HL-60 (cell line): ENCODE data around the gene ERCC2.

Experiments used
- DNase-seq, 2 experiments: peaks; one replicate each; pipeline ENCODE4 v3.0.0-alpha.2; 2010 to 2020; ENCODE audit warnings: low read depth in 1 of 2, low spot score in 1 of 2
- H3K27ac ChIP-seq: fragments of 250-450 bp; sonication (Bioruptor Pico); replicated peaks from 2 replicates; pipeline ENCODE4 v1.5.1; 2020; ENCODE audit warnings: mild to moderate bottlenecking, moderate library complexity
- H3K27me3 ChIP-seq: fragments of 250-450 bp; sonication (Bioruptor Pico); 2 replicates; pipeline ENCODE4 v1.5.1; 2021; ENCODE audit warnings: mild to moderate bottlenecking, moderate library complexity; ENCODE audit not compliant: insufficient read depth, poor library complexity, severe bottlenecking
- H3K4me3 ChIP-seq: replicated peaks from 2 replicates; pipeline ENCODE4 v1.5.1; 2011; ENCODE audit warnings: mild to moderate bottlenecking, control low read depth, low read length; ENCODE audit not compliant: insufficient read depth
- GABPA ChIP-seq: IDR thresholded peaks from 2 replicates; pipeline ENCODE4 v1.6.1; 2012; ENCODE audit warnings: low read depth
- POLR2AphosphoS5 ChIP-seq: IDR thresholded peaks from 2 replicates; pipeline ENCODE4 v1.6.1; 2012; ENCODE audit warnings: low read depth
- REST ChIP-seq: IDR thresholded peaks from 2 replicates; pipeline ENCODE4 v1.6.1; 2012; ENCODE audit warnings: low read depth; ENCODE audit not compliant: insufficient replicate concordance
- SPI1 ChIP-seq: IDR thresholded peaks from 2 replicates; pipeline ENCODE4 v1.6.1; 2012; ENCODE audit warnings: low read depth, mild to moderate bottlenecking, borderline replicate concordance
- TF ChIP-seq, protein P1 (sequence below): IDR thresholded peaks from one replicate; pipeline ENCODE4 v1.5.1; 2011; ENCODE audit warnings: low read length, control low read depth, inconsistent platforms; ENCODE audit not compliant: insufficient read depth

Gene ERCC2

GRCh38 chr19:45407091-45407375 lies 36.7 kb upstream of the ERCC2 start:
- H3K4me3 ChIP-seq, result peak overlapping the region; percentile 99
- DNase-seq, result no peak
- TF ChIP-seq GABPA (no peak), POLR2AphosphoS5 (no peak), REST (no peak)
- H3K27ac ChIP-seq, result peak overlapping the region; percentile 99
- no peaks in the 10 kb centered on the region for H3K27me3 ChIP-seq

- peak; percentile 74 to 88 for DNase-seq
- TF ChIP-seq SPI1 (no peak), GABPA (no peak), REST (peak; percentile 21), POLR2AphosphoS5 (peak; percentile 83)
- TF ChIP-seq, protein P1, sequence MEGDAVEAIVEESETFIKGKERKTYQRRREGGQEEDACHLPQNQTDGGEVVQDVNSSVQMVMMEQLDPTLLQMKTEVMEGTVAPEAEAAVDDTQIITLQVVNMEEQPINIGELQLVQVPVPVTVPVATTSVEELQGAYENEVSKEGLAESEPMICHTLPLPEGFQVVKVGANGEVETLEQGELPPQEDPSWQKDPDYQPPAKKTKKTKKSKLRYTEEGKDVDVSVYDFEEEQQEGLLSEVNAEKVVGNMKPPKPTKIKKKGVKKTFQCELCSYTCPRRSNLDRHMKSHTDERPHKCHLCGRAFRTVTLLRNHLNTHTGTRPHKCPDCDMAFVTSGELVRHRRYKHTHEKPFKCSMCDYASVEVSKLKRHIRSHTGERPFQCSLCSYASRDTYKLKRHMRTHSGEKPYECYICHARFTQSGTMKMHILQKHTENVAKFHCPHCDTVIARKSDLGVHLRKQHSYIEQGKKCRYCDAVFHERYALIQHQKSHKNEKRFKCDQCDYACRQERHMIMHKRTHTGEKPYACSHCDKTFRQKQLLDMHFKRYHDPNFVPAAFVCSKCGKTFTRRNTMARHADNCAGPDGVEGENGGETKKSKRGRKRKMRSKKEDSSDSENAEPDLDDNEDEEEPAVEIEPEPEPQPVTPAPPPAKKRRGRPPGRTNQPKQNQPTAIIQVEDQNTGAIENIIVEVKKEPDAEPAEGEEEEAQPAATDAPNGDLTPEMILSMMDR, result no peak
- H3K27me3 ChIP-seq, result no peaks in the 10 kb centered on the region
- H3K27ac ChIP-seq, result peak within 1 kb of the TSS; percentile 99
- H3K4me3 ChIP-seq, result peak within 1 kb of the TSS; percentile 99
Observed at GRCh38 chr19:45406226-45407090, 36.1 kb upstream of the ERCC2 start, which contains the start of gene POLR1G. Gene POLR1G (plus strand): TSS chr19:45406644. CDS start chr19:45406697, 53 bp downstream.

- DNase-seq, result peak; percentile 70 to 90
- H3K4me3 ChIP-seq, result peak overlapping the region; percentile 99
- H3K27me3 ChIP-seq, result no peaks in the 10 kb centered on the region
- TF ChIP-seq POLR2AphosphoS5 (peak; percentile 68; the same call in 1 of the 2 replicates), GABPA (no peak), SPI1 (peak; percentile 58; the same call in 1 of the 2 replicates), REST (peak; percentile 9)
- TF ChIP-seq, protein P1, result no peak
- H3K27ac ChIP-seq, result peak overlapping the region; percentile 99
Observed at GRCh38 chr19:45405435-45406225, 35.3 kb upstream of the ERCC2 start.
